Measurements from ENCODE around the gene NUP133. TPM values are rescaled to one million over a fixed set of nuclear protein-coding genes. Genes with fewer than 3 reads are reported as not detected.

The NUP133 gene
- total and polyA plus RNA-seq, 10 donors = 15.3 to 42.8 (median 34.7) TPM

- intact Hi-C loops (cut with DNase I; ENCODE audit: low total_unique reads) = no loop called here
- Histone ChIP-seq H3K27me3 (replicated peaks in 1 of 7) (peaks cover 12 to 100% (median 77%) of the 10 kb centered on the region in 7 donors), H3K36me3 (no peaks in the 10 kb centered on the region), H3K9me3 (no peaks in the 10 kb centered on the region), H3K4me1 (peaks cover 13 to 45% (median 26%) of the 10 kb centered on the region in 6 donors), H3K4me3 (peak overlapping the region in 5 of 8 donors; percentile 8 to 56 (median 17)), H3K27ac (no peak overlapping the region)
- no peak for DNase-seq
- 10 to 19% (median 10%) methylated on average over 33 to 65 of the region's 65 CpGs for WGBS, 5 donors
- TF ChIP-seq POLR2AphosphoS5 (IDR thresholded peaks at IDR 0.05) (no peak), POLR2A (IDR thresholded peaks at IDR 0.05) (no peak), CTCF (IDR thresholded peaks at IDR 0.05 in 8 of 11, conservative IDR thresholded peaks at IDR 0.05 in 3 of 11) (no peak)
These were observed 76.6 kb downstream of the NUP133 start for GRCh38 chr1:229431284-229432115.

- intact Hi-C loops (cut with DNase I; ENCODE audit: low total_unique reads) = no loop called here
- Histone ChIP-seq H3K27me3 (replicated peaks in 1 of 7) (peaks cover 12 to 100% (median 77%) of the 10 kb centered on the region in 7 donors), H3K9me3 (no peaks in the 10 kb centered on the region), H3K27ac (no peak overlapping the region), H3K36me3 (no peaks in the 10 kb centered on the region), H3K4me3 (peak overlapping the region in 5 of 8 donors; percentile 8 to 56 (median 17)), H3K4me1 (peaks cover 13 to 45% (median 26%) of the 10 kb centered on the region in 6 donors)
- DNase-seq = no peak
- TF ChIP-seq POLR2A (IDR thresholded peaks at IDR 0.05) (no peak), POLR2AphosphoS5 (IDR thresholded peaks at IDR 0.05) (no peak), CTCF (IDR thresholded peaks at IDR 0.05 in 8 of 11, conservative IDR thresholded peaks at IDR 0.05 in 3 of 11) (no peak)
- 4 to 8% (median 5%) methylated on average over 16 of the region's 16 CpGs for WGBS, 5 donors
These were observed 77.3 kb downstream of the NUP133 start for GRCh38 chr1:229430761-229431283.

- 65 to 76% (median 72%) methylated on average over 3 of the region's 3 CpGs for WGBS, 5 donors
- no peak for DNase-seq
- Histone ChIP-seq H3K4me3 (no peak overlapping the region), H3K27me3 (replicated peaks in 1 of 7) (peaks cover 4 to 95% (median 57%) of the 10 kb centered on the region in 7 donors), H3K36me3 (no peaks in the 10 kb centered on the region), H3K4me1 (peaks cover 11 to 29% (median 20%) of the 10 kb centered on the region in 6 donors), H3K27ac (no peak overlapping the region), H3K9me3 (peaks cover 0 to 16% (median 14%) of the 10 kb centered on the region in 8 donors)
- intact Hi-C loops (cut with DNase I; ENCODE audit: low total_unique reads) = no loop called here
- TF ChIP-seq CTCF (IDR thresholded peaks at IDR 0.05 in 8 of 11, conservative IDR thresholded peaks at IDR 0.05 in 3 of 11) (no peak), POLR2A (IDR thresholded peaks at IDR 0.05) (no peak), POLR2AphosphoS5 (IDR thresholded peaks at IDR 0.05) (no peak)
These were observed 79.9 kb downstream of the NUP133 start for GRCh38 chr1:229428256-229428655.

- intact Hi-C loops (cut with DNase I; ENCODE audit: low total_unique reads) = no loop called here
- Histone ChIP-seq H3K27me3 (replicated peaks in 1 of 7) (peaks cover 0 to 94% (median 53%) of the 10 kb centered on the region in 7 donors), H3K4me1 (peaks cover 11 to 22% (median 19%) of the 10 kb centered on the region in 6 donors), H3K27ac (no peak overlapping the region), H3K9me3 (peaks cover 0 to 20% (median 17%) of the 10 kb centered on the region in 8 donors), H3K36me3 (no peaks in the 10 kb centered on the region), H3K4me3 (no peak overlapping the region)
- no peak for DNase-seq
- TF ChIP-seq POLR2AphosphoS5 (IDR thresholded peaks at IDR 0.05) (no peak), POLR2A (IDR thresholded peaks at IDR 0.05) (no peak), CTCF (IDR thresholded peaks at IDR 0.05 in 8 of 11, conservative IDR thresholded peaks at IDR 0.05 in 3 of 11) (no peak)
- WGBS, 5 donors = 80 to 87% (median 83%) methylated on average over 3 of the region's 3 CpGs
These were observed 80.6 kb downstream of the NUP133 start for GRCh38 chr1:229427572-229427971.
